ENCODE data around the gene KLHL20.
"Not testable (repeated sequence)": the region's sequence is repeated elsewhere in the genome, so short reads cannot be mapped to it uniquely, and the experiment has no call there.

- not testable (repeated sequence) for TF ChIP-seq CTCF (IDR thresholded peaks at IDR 0.05); KDM5A (IDR thresholded peaks at IDR 0.05); POLR2A (IDR thresholded peaks at IDR 0.05; ENCODE audit: low read length); CBX8 (IDR thresholded peaks at IDR 0.05); BHLHE40 (IDR thresholded peaks at IDR 0.05; ENCODE audit: low read depth, low read length); POLR2AphosphoS2 (conservative IDR thresholded peaks at IDR 0.05; ENCODE audit: low read length); CHD2 (IDR thresholded peaks at IDR 0.05; ENCODE audit: low read length, partially characterized antibody); CEBPB (IDR thresholded peaks at IDR 0.05); EP300 (IDR thresholded peaks at IDR 0.05); JUN (IDR thresholded peaks at IDR 0.05); REST (IDR thresholded peaks at IDR 0.05)
Observed at GRCh38 chr1:173736104-173736503, 21.3 kb downstream of the KLHL20 start.

Data from A549 (cell line).